IPS DF 4.7 (cell line): ENCODE data around the gene SERHL2.
"Not testable (repeated sequence)": the region's sequence is repeated elsewhere in the genome, so short reads cannot be mapped to it uniquely, and the experiment has no call there.

Experiments used
- DNase-seq: peaks from one replicate; pipeline ENCODE4 v3.0.0-alpha.2; 2013; ENCODE audit warnings: low spot score; ENCODE audit errors: extremely low read depth

SERHL2 gene

DNA sequence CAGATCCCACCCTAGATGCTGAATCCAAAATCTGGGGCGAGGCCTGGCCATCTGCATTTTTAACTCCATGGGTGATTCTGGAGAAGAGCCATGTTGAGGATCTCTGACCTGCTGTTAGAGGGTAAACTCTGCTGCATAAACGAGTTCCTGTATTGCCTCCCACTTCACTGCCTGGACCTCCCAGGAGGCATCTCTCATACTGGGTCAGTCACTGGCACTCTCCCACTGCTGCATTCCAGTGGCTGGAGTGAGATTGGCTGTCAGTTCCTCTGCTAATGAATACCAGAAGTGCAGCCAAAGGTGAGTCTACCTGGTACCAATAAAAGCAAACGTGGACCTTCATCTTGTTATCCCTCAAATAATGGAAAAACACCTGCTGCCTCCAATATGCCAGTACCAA, 50.6 kb downstream of the SERHL2 start:
- no peak for DNase-seq

DNA sequence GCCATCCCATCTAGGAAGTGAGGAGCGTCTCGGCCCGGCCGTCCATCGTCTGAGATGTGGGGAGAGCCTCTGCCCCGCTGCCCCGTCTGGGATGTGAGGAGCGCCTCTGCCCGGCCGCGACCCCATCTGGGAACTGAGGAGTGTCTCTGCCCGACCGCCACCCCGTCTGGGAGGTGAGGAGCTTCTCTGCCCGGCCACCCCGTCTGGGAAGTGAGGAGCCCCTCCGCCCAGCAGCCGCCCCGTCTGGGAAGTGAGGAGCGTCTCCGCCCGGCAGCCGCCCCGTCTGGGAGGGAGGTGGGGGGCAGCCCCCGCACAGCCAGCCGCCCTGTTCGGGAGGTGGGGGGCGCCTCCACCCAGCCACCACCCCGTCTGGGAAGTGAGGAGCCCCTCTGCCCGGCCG, 53.9 kb downstream of the SERHL2 start:
- not testable (repeated sequence) for DNase-seq

DNA sequence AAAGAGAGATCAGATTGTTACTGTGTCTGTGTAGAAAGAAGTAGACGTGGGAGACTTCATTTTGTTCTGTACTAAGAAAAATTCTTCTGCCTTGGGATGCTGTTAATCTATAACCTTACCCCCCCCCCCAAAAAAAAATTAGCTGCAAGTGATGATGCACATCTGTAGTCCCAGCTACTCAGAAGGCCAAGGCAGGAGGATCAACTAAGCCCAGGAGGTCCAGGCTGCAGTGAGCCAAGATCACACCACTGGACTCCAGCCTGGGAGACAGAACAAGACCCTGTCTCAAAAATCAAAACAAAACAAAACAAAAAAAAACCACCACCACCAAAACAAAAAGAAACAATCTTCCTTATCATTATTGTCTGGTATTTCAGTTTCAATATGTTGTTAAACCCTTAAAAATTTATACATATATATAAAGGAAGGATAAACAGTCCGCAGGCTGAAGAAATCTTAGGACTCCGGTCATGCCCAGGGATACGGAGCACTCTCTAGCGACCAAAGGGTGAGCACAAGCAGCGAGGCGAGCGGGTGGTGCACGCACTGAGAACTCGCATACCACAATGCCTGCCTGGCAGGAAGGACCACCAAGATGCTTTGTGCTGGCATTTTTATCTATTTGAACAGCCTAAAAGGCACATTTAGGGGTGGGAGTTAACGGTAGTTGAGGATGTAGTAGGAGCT, 54.5 kb downstream of the SERHL2 start:
- no peak for DNase-seq

DNA sequence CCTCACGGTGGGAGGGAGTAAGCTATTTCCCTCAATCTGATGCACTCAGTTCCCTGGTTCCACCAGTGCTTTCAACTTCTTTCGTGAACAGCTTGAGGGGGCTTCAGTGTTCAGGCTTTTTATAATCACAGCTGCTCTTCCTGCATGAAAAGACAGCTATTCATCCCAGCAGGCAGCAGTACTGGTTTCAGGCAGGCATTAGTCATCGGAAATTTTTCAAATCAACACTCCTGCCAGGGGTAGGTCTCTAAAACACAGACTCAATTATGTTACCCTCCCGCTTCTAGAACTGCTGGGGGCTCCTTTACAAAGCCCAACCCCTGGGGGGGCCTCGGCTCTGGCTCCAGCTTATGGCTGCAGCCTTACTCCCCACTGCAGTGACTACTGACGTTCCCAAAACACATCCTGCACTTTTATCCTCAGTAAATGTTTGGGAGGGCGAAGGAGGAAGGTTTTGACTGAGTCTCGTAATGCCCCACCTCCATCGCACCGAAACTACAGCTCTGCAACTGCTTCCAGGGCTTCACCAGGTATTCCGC, 55.1 kb downstream of the SERHL2 start:
- no peak for DNase-seq

DNA sequence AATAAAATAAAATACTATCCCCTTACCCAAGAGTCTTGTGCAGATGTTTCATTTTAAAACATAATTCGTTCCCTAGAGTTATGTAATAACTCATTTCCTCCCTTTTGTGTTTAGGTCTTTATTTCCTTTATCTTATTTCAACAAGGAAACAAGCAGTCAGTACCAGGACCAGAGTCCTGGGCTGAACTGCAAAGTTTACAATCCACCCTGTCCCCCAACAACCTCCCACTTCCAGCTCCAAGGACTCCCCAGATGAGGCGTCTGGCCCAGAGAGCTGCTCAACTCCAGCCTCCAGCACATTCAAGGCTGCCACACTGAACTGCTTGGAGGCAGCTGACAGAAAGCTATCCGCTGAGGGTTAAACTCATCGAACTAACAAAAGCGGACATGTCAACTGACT, 56.4 kb downstream of the SERHL2 start:
- no peak for DNase-seq

DNA sequence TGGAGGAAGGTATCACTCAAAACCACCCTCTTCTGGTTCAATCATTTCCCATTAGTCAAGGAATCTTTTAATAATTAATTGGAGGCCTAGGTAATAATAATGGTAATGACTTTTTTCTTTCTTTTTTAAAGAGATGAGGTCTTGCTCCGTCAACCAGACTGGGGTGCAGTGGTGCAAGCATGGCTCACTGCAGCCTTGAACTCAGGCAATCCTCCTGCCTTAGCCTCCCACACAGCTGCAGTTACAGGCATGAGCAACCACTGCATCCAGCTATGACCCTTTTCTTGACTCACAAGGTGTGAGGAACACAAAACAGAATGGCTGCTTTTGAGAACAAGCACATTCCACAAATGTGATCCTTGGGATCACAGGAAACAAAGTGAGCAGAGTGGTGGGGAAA, 57.3 kb downstream of the SERHL2 start:
- no peak for DNase-seq

DNA sequence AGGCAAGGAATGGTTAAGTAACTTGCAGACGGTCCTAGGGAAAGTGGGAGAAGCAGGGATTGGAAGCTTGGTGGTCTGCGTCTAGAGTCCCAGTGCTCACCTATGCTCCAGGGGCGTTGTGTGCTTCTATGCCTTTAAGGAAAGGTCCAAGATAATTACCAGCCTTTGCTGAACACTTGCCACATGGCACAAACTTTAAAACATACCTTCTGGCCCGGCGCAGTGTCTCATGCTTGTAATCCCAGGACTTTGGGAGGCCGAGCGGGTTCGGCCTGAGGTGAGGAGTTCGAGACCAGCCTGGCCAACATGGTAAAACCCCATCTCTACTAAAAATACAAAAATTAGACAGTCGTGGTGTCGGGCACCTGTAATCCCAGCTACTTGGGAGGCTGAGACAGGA, 58.6 kb downstream of the SERHL2 start:
- no peak for DNase-seq

DNA sequence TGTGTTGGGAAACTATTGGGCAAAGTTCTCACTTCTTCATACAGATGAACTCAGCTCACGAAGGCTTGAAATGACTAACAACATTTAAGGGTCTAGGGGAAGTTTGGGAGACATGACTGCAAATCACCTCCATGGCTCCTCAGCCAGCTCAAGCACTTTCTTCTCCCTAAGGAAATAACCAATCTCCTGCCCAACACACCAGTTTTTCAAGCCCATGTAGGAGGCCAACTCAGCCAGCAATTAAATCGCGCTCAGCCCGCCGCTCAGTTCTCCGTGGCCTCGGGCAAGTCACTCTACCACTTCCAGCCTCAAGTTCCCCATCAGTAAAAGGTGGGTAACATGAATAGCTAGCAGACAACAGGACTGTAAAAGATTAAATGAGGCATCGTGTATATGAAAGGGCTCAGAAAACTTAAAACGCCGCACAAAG, 60.1 kb downstream of the SERHL2 start:
- no peak for DNase-seq

DNA sequence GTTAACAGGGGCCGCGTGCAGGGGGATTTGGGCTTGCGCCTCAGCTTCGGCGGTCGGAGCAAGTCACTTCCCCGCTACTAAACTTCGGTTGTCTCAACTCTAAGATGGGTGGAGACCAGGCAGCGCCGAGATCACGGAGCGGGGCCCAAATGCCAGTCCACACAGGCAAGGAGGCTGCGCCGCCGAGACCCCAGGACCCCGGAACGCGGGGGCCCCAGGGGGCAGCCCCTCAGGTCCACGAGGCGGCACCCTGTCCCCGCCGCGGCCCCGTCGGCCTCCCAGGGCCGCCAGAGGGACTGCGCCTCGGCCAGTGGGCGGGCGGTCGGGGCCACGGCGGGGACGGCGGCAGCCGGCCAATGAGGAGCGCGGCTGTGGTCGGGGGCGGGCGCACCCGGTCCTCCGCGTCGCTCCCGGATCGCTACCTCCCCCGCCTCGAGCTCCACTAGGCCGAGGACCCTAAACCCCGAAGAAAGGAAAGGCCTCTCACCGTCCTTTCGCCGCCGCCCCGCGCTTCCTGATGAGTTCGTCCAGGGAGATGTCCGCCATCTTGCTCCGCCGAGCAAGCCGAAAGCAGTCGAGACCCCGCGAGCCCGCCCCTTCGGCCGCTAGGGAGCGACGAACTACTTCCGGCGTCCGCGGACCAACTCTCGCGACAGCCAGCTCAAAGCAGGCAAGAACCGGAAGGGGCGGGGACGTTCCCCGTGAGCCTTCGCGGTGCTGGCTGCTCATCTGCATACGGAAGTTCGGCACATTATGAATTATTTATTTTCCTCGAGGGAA, 60.7 kb downstream of the SERHL2 start, which contains the start of gene POLDIP3:
Gene POLDIP3, minus strand, starts transcription at position 572 of the 780 bp plus-strand sequence. Its CDS starts 26 bp downstream, at position 546.
- DNase-seq = peak; percentile 64

DNA sequence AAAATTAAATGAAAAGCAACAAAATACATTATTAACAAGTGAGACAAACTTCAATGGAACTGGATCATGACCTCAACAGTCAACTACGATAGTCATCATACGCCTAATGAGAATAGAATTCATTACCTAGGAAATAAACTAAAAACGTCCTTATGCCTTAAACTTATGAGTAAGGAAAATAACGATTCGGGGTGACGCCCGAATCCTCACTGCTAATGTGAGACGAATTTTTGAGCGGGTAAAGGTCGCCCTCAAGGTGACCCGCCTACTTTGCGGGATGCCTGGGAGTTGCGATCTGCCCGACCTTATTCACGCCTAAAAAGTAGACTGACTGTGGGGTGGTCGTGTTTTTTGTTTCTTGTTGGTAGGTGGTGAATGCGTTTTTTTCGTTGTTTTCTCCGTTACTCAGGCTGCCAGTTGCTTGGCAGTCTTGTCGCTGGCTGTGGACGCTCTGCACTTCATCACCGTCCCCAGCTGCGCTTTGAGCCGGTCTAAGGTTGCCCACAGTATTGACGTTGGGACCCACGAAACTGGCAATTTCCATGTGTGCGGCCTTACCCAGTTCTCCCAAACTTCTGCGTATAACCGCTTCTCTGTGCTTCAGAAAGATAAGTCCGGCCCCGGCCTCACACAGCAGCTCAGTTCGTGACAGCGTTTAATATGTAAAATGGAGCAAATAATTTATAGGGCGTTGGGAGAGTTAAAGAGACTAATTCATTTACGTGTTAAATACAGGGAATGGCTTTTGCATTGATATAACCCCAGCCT, 61.5 kb downstream of the SERHL2 start:
- peak; percentile 97 for DNase-seq

DNA sequence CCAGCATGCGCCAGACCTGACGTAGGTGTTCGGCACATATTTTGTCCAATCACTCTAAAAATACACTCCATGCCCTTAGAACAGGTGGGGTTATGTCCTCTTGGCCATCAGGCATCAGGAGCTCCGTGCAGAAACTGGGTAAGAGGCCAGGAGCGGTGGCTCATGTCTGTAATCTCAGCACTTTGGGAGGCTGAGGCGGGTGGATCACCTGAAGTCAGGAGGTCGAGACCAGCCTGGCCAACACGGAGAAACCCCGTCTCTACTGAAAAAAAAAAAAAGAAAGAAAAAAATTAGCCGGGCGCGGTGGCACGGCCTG, 62.1 kb downstream of the SERHL2 start:
- DNase-seq = not testable (repeated sequence)

DNA sequence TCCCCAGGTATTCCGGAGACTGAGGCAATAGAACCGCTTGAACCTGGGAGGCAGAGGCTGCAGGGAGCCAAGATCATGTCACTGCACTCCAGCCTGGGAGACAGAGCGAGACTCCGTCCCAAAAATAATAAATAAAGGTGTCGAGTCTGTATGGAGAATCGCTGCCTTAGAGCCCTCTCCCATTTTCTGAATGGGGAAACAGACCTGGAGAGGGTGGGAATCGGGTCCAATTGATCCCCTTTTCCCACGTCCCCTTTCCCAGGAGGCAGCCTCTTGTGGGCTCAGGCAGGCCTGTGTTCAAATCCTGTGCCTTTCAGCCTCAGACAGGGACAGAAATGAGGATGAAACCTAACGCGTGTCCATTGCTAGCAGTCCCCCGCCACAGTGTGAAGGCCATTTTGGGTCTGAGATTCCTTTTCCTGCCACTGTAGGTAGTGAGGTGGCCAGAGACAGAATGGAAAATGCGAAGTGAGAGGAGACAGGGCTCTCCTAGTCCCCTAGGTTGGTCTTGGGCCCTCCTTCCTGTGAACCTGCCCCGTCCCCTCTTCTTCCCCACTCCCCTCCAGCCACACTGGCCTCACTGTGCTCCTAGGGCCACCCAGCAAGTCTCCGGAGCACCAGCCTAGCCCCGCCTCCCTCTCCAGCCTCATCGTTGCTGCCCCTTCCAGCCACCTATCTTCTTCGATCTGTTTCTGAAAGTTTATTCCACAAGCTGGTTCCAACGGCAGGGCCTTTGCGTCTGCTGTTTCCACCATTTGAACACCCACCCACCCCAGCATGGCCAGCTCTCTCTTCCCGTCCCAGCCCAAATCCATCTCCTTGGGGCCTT, 63.6 kb downstream of the SERHL2 start:
- no peak for DNase-seq

DNA sequence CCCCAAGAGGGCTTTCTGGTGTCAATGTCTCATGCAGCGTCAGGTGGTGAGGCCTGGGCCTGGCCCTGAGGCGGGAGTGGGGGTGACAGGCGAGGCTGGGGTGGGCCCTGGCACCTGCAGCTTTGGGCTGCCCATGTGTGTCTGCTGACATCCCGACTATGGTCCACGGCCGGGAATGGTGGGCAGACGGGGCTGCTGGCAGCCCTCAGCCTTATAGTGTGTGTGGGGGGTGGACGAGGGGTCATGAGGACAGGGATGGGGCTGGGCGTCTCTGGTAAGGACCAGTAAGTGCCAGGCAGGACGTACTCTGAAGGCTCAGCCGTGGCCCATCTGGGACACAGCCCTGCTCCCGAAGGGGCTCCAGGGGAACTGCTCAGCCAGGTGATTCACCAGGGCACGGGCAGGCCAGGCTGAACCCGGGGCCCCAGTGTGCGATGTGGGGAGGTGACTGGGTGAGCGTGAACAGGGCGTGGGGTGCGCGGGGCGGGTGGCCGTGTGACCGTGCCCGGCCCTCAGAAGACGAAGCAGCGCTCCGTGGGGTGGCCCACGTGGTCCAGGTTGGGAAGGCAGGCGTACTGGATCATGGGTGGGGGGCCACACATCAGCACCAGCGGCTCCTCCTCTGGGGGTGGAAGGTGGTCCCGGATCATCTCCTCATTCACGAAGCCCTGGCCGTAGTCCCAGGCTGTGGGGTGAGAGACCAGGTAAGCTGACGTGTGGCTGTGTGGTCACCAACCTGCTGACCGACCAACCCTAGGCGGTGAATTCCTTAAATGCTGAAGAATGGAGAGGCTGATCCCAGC, 65.7 kb downstream of the SERHL2 start:
- DNase-seq = no peak

DNA sequence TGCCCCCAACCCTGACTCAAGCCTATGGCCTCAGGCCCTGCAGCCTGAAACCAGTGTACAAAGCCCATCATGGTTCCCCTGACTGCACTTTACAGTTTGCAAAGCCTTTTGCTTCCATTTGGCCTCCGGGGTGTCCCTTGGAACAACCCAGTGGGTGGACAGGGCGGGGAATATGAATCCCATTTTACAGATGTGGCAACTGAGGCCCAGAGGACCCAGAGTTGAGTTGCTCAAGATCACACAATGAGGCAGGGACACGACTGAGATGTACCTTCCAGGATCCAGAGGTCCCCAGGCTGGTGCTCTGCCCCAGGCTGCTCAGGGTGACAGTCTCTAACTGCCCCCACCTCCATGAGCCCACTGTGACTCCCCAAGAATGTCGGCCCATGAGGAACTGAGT, 66.3 kb downstream of the SERHL2 start:
- DNase-seq = no peak

DNA sequence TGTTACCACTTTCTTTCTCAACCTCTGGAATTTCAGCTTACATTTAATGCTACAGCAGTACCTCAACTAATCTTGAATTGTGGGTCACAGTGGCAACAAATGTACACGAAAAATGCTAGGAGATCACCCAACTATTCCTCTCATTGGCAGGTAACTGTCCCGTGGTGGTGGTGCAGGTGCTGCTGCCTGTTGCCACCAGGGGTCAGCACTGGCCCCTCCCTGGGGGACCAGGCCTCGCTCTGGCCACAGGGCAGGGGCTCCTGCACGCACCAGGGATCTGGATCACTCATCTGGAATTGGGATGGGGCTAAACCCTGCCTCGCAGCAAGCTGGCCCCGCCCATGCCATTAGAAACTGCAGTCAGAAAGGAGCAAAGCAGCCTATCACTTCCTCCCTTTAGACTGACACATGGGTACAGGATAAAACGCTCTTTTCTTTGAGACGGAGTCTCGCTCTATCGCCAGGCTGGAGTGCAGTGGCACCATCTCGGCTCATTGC, 67.8 kb downstream of the SERHL2 start:
- DNase-seq = no peak

DNA sequence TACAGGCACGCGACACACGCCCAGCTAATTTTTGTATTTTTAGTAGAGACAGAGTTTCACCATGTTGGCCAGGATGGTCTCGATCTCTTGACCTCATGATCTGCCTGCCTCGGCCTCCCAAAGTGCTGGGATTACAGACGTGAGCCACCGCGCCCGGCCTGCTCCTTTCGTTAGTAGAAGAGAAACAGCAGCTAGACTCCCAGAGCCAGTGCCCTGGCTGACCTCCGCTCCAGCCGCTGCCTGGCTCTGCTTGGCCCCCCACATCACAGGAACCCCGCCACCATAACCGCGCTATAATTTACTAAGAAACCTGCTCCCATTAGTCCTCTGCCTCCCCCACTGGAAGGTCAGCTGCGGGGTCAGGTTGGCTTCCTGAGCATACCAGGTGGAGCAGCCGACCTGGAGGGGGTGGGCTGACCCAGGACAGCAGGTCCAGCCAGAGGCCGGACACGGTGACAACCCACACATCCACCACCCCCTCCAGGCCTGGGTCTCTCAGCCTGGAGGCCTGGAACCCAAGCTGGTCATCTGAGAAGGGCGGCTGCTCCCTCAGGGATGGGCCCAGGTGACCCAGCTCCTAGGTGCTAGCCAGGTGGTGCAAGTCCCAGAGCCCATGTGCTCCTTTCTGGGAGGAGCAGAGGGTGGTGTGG, 68.4 kb downstream of the SERHL2 start:
- DNase-seq = no peak

DNA sequence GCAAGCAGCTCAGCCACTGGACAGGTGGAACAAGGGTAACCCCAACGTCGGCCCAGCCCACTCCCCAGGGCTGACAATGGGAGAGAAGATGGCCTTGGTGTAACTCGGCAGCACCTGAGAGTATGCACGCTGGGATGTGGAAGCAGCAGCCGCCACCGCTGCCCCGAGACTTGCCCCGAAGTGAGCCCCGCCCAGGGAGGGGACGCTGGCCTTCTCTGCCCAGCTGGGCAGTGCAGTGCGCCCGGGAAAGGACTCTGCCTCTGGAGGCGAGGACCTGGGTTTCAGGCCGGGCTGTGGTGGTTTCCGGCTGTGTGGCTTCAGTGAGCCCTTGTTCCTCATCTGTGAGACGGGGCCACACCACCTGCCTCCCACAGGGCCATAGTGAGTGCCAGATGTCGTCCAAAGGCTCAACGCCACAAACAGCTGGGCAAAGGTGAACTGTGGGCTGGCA, 69.6 kb downstream of the SERHL2 start:
- DNase-seq = no peak
